ENCODE measurements around the gene TSGA10IP. TPM values are rescaled to one million over a fixed set of nuclear protein-coding genes. Genes with fewer than 3 reads are reported as not detected.

TSGA10IP gene
- total RNA-seq, 1 donor from 2014 or later, result 0.68 TPM

DNA sequence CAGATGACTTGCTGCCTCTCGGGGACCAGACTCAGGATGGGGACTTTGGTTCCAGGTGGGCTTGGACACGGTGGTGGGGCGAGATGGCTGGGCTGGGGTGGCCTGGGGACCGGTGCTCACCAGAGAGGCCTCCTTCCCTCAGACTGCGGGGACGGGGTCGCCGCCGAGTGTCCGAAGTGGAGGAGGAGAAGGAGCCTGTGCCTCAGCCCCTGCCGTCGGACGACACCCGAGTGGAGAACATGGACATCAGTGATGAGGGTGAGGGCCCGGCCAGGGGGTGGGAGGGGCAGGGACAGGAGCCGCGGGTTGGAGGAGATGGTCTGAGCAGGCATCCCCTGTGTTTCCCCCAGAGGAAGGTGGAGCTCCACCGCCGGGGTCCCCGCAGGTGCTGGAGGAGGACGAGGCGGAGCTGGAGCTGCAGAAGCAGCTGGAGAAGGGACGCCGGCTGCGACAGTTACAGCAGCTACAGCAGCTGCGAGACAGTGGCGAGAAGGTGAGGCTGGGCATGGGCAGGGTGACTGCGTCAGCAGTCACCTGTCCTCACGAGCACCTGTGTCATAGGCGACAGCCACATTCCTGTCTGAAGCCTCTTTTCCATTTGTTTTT lies 22.2 kb downstream of the TSGA10IP start:
- Mint-ChIP-seq H3K4me3 (no peak overlapping the region), H3K4me1 (ENCODE audit: unreplicated experiment) (peaks cover 9% of the 10 kb centered on the region), H3K9me3 (no peaks in the 10 kb centered on the region), H3K27me3 (no peaks in the 10 kb centered on the region), H3K27ac (no peak overlapping the region), H3K36me3 (peaks cover 31% of the 10 kb centered on the region)
- no peak for DNase-seq (ENCODE audit: extremely low spot score, unreplicated experiment)
- TF ChIP-seq, protein P1, sequence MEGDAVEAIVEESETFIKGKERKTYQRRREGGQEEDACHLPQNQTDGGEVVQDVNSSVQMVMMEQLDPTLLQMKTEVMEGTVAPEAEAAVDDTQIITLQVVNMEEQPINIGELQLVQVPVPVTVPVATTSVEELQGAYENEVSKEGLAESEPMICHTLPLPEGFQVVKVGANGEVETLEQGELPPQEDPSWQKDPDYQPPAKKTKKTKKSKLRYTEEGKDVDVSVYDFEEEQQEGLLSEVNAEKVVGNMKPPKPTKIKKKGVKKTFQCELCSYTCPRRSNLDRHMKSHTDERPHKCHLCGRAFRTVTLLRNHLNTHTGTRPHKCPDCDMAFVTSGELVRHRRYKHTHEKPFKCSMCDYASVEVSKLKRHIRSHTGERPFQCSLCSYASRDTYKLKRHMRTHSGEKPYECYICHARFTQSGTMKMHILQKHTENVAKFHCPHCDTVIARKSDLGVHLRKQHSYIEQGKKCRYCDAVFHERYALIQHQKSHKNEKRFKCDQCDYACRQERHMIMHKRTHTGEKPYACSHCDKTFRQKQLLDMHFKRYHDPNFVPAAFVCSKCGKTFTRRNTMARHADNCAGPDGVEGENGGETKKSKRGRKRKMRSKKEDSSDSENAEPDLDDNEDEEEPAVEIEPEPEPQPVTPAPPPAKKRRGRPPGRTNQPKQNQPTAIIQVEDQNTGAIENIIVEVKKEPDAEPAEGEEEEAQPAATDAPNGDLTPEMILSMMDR (conservative IDR thresholded peaks at IDR 0.05), result no peak

DNA sequence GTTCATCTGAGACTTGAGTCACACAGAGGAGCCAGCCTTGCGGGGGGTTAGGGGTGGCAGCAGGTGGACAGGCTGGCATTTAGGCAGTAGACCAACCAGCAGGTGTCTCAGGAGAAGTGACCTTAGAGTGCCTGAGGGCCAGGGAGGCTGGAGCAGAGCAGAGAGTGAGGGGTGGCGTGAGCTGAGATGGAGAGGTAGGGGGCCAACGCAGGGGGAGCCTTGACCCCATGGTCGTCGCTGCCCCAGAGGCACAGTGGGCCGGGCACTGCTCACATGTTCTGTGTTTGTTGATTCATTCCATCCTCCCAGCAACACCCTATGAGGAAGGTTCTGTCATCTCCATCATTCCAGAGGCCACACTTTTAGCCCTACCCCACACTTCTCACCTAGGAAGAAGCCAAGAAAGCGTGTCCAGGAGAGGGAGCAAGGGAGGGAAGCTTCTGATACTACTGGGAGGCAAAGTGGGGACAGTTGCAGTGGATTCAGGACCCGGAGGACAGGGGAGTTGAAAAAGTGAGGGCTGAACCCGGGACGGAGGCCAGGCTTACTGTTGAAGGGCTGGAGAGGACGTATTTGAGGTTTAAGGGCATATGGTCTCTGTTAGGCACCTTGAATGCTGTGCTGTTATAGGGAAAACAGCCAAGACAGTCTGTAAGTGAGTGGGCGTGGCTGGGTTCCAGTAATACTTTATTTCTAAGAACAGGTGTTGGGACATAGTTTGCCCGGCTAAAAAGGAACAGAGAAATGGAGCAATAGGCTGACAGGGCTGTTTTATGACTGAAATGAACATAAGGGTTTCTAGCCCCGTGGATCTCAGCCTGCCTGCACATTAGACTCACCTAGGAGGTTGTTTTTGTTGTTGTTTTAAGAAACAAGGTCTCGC lies 23.6 kb downstream of the TSGA10IP start:
- Mint-ChIP-seq H3K27ac (peak overlapping the region; percentile 76), H3K4me1 (ENCODE audit: unreplicated experiment) (no peaks in the 10 kb centered on the region), H3K4me3 (no peak overlapping the region), H3K27me3 (no peaks in the 10 kb centered on the region), H3K9me3 (no peaks in the 10 kb centered on the region), H3K36me3 (peaks cover 36% of the 10 kb centered on the region)
- DNase-seq (ENCODE audit: extremely low spot score, unreplicated experiment), result no peak
- TF ChIP-seq, protein P1 (conservative IDR thresholded peaks at IDR 0.05), result no peak

DNA sequence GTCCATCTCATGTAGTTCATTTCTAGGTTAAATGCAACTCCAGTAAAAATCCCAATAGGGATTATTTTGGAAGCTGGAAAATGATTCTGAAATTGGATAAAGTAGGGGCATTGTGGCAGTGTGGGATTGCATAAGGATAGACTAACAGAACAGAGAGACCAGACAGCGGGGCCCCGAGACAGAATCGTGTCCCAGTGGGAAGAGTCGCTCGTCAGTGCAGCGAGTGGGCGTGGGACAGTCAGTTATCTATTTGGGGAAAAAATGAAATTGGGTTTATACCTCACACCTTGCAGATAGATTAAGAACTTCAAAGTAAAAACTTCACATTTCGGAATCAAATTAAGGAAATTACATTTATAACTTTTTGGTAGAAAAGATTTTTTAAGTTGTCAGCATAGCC lies 26.8 kb downstream of the TSGA10IP start:
- Mint-ChIP-seq H3K36me3 (peaks cover 33% of the 10 kb centered on the region), H3K27ac (no peak overlapping the region), H3K27me3 (no peaks in the 10 kb centered on the region), H3K4me1 (ENCODE audit: unreplicated experiment) (no peaks in the 10 kb centered on the region), H3K4me3 (no peak overlapping the region), H3K9me3 (no peaks in the 10 kb centered on the region)
- TF ChIP-seq, protein P1 (conservative IDR thresholded peaks at IDR 0.05), result no peak
- DNase-seq (ENCODE audit: extremely low spot score, unreplicated experiment), result no peak

DNA sequence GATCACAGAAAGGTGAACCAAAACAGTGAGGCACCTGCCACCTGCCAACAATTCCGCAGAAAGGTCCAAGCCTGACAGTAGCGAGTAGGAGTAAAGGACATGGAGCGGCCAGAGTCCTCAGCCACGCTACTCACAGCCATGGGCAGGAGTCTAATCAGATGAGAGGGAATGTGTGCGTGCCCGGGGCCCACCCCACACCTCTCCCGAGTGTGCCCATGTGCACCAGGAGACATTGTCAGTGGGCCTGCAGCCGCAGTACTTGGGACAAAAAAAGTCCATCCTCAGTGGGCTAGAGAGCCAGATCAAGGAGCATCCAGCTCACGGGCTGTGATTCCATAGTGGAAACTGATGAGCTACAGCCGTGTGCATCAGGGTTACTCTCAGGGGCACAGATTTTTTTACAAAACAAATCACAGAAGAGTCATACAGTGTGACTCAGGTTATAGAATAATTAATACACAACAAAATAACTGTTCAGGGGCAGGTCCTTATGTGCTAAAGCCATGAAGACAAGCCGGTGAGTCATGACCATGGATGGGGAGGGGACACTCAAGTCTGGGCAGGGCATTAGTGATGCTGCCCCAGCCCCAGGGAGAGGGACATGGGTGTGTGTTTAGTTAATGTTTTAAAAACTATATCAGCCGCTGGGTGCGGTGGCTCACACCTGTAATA lies 28.3 kb downstream of the TSGA10IP start:
- H3K27ac Mint-ChIP-seq, result no peak overlapping the region
- TF ChIP-seq, protein P1 (conservative IDR thresholded peaks at IDR 0.05), result no peak
- no peak overlapping the region for H3K4me3 Mint-ChIP-seq
- peaks cover 29% of the 10 kb centered on the region for H3K36me3 Mint-ChIP-seq
- no peaks in the 10 kb centered on the region for H3K4me1 Mint-ChIP-seq (ENCODE audit: unreplicated experiment)
- H3K27me3 Mint-ChIP-seq, result no peaks in the 10 kb centered on the region
- no peak for DNase-seq (ENCODE audit: extremely low spot score, unreplicated experiment)
- H3K9me3 Mint-ChIP-seq, result no peaks in the 10 kb centered on the region

DNA sequence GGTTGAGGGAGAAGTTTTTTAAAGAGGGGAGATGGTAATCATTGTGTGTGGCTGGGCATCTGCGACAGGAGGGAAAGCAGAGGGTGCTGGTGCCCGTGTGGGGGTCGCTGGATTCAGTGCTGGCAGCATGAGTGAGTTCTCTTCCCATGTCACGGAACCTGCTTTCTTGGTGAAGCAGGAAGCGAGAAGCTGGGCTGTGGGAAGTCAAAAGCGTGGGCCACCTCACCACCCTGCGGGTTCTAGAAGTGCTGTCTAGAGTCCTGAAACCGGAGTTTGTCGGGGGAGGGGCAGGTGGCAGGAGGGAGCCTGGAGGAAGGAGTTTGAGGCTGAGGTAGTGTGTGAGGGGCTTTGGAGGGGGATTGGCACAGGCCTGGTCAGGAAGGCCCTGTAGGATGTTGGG lies 30.5 kb downstream of the TSGA10IP start:
- TF ChIP-seq, protein P1 (conservative IDR thresholded peaks at IDR 0.05), result no peak
- DNase-seq (ENCODE audit: extremely low spot score, unreplicated experiment), result no peak
- H3K9me3 Mint-ChIP-seq, result no peaks in the 10 kb centered on the region
- H3K4me3 Mint-ChIP-seq, result no peak overlapping the region
- peaks cover 18% of the 10 kb centered on the region for H3K36me3 Mint-ChIP-seq
- no peak overlapping the region for H3K27ac Mint-ChIP-seq
- no peaks in the 10 kb centered on the region for H3K4me1 Mint-ChIP-seq (ENCODE audit: unreplicated experiment)
- H3K27me3 Mint-ChIP-seq, result no peaks in the 10 kb centered on the region

All from type B pancreatic cell (in vitro differentiated cells).